Measurements from ENCODE around the gene CAMTA1.
A peak's percentile ranks its signal among the peaks of the same experiment; 100 is the strongest.

The CAMTA1 gene

GRCh38 chr1:6756457-6756856, 28.8 kb upstream of the CAMTA1 start:
- TF ChIP-seq Cebpa-rat (IDR thresholded peaks at IDR 0.05) = no peak
- Histone ChIP-seq H4K20me1 (no peaks in the 10 kb centered on the region), H3K27ac (no peak overlapping the region), H3K9ac (no peak overlapping the region), H3K27me3 (no peaks in the 10 kb centered on the region), H3K36me3 (no peaks in the 10 kb centered on the region), H3K9me3 (replicated peaks in 1 of 11) (no peaks in the 10 kb centered on the region), H3K4me3 (no peak overlapping the region), H3K4me2 (no peak overlapping the region), H3K4me1 (peaks cover 0 to 12% (median 4%) of the 10 kb centered on the region in 10 experiments; a peak in 10 of 20 replicates)

GRCh38 chr1:6757719-6758435, 27.4 kb upstream of the CAMTA1 start:
- TF ChIP-seq Cebpa-rat (IDR thresholded peaks at IDR 0.05) = no peak
- Histone ChIP-seq H3K9ac (no peak overlapping the region), H3K27ac (no peak overlapping the region), H3K4me1 (no peaks in the 10 kb centered on the region), H4K20me1 (no peaks in the 10 kb centered on the region), H3K4me2 (no peak overlapping the region), H3K27me3 (no peaks in the 10 kb centered on the region), H3K4me3 (no peak overlapping the region), H3K9me3 (replicated peaks in 1 of 11) (no peaks in the 10 kb centered on the region), H3K36me3 (no peaks in the 10 kb centered on the region)

GRCh38 chr1:6761196-6761737, 24.0 kb upstream of the CAMTA1 start:
- Histone ChIP-seq H3K9ac (no peak overlapping the region), H3K4me1 (no peaks in the 10 kb centered on the region), H3K4me2 (no peak overlapping the region), H3K27me3 (no peaks in the 10 kb centered on the region), H3K27ac (no peak overlapping the region), H3K36me3 (no peaks in the 10 kb centered on the region), H3K4me3 (no peak overlapping the region), H3K9me3 (replicated peaks in 1 of 11) (no peaks in the 10 kb centered on the region), H4K20me1 (no peaks in the 10 kb centered on the region)
- no peak for TF ChIP-seq Cebpa-rat (IDR thresholded peaks at IDR 0.05)

GRCh38 chr1:6762060-6762459, 23.2 kb upstream of the CAMTA1 start:
- Histone ChIP-seq H3K4me2 (no peak overlapping the region), H3K27me3 (no peaks in the 10 kb centered on the region), H3K9me3 (replicated peaks in 1 of 11) (no peaks in the 10 kb centered on the region), H3K4me3 (no peak overlapping the region), H3K36me3 (no peaks in the 10 kb centered on the region), H3K27ac (no peak overlapping the region), H4K20me1 (no peaks in the 10 kb centered on the region), H3K4me1 (no peaks in the 10 kb centered on the region), H3K9ac (no peak overlapping the region)
- peak in 4 of 11 experiments; percentile 22 to 72 (median 38); a peak in 3 of 22 replicates for TF ChIP-seq Cebpa-rat (IDR thresholded peaks at IDR 0.05)

- no peaks in the 10 kb centered on the region for H4K20me1 ChIP-seq
- H3K36me3 ChIP-seq = no peaks in the 10 kb centered on the region
- H3K4me1 ChIP-seq = peaks cover 0 to 13% (median 0%) of the 10 kb centered on the region in 10 experiments; a peak in 5 of 20 replicates
- peaks cover 0 to 5% (median 2%) of the 10 kb centered on the region in 11 experiments; a peak in 12 of 22 replicates for H3K9me3 ChIP-seq (replicated peaks in 1 of 11)
- peak overlapping the region in 3 of 11 experiments; percentile 3 to 34 (median 6); a peak in 1 of 22 replicates for H3K4me2 ChIP-seq
- H3K27me3 ChIP-seq = no peaks in the 10 kb centered on the region
- no peak overlapping the region for H3K9ac ChIP-seq
- no peak overlapping the region for H3K27ac ChIP-seq
- H3K4me3 ChIP-seq = no peak overlapping the region
- TF ChIP-seq Cebpa-rat (IDR thresholded peaks at IDR 0.05) = no peak
These were observed 14.4 kb upstream of the CAMTA1 start for GRCh38 chr1:6770751-6771440.

- Histone ChIP-seq H3K27me3 (no peaks in the 10 kb centered on the region), H4K20me1 (no peaks in the 10 kb centered on the region), H3K9me3 (replicated peaks in 1 of 11) (peaks cover 5 to 10% (median 7%) of the 10 kb centered on the region in 11 experiments; a peak in 20 of 22 replicates), H3K4me3 (no peak overlapping the region), H3K4me2 (peak overlapping the region in 3 of 11 experiments; percentile 3 to 34 (median 6); a peak in 1 of 22 replicates), H3K27ac (no peak overlapping the region), H3K36me3 (no peaks in the 10 kb centered on the region; a peak in 1 of 22 replicates), H3K9ac (no peak overlapping the region), H3K4me1 (peaks cover 0 to 13% (median 0%) of the 10 kb centered on the region in 10 experiments; a peak in 5 of 20 replicates)
- no peak for TF ChIP-seq Cebpa-rat (IDR thresholded peaks at IDR 0.05)
These were observed 13.8 kb upstream of the CAMTA1 start for GRCh38 chr1:6771441-6771769.

GRCh38 chr1:6774381-6774780, 10.9 kb upstream of the CAMTA1 start:
- Histone ChIP-seq H4K20me1 (no peaks in the 10 kb centered on the region), H3K36me3 (no peaks in the 10 kb centered on the region; a peak in 1 of 22 replicates), H3K4me2 (no peak overlapping the region), H3K27me3 (no peaks in the 10 kb centered on the region), H3K4me3 (no peak overlapping the region), H3K9me3 (replicated peaks in 1 of 11) (peaks cover 8 to 16% (median 12%) of the 10 kb centered on the region in 11 experiments; a peak in 20 of 22 replicates), H3K27ac (no peak overlapping the region), H3K9ac (no peak overlapping the region), H3K4me1 (peaks cover 0 to 25% (median 15%) of the 10 kb centered on the region in 10 experiments; a peak in 18 of 20 replicates)
- no peak for TF ChIP-seq Cebpa-rat (IDR thresholded peaks at IDR 0.05)

- Histone ChIP-seq H3K4me3 (no peak overlapping the region), H3K4me1 (peaks cover 0 to 25% (median 15%) of the 10 kb centered on the region in 10 experiments; a peak in 18 of 20 replicates), H4K20me1 (no peaks in the 10 kb centered on the region), H3K4me2 (no peak overlapping the region), H3K27ac (no peak overlapping the region), H3K9me3 (replicated peaks in 1 of 11) (peaks cover 8 to 16% (median 12%) of the 10 kb centered on the region in 11 experiments; a peak in 20 of 22 replicates), H3K36me3 (no peaks in the 10 kb centered on the region; a peak in 1 of 22 replicates), H3K27me3 (no peaks in the 10 kb centered on the region), H3K9ac (no peak overlapping the region)
- TF ChIP-seq Cebpa-rat (IDR thresholded peaks at IDR 0.05) = no peak
These were observed 9.8 kb upstream of the CAMTA1 start for GRCh38 chr1:6775261-6776043.

- H4K20me1 ChIP-seq = no peaks in the 10 kb centered on the region
- H3K27me3 ChIP-seq = no peaks in the 10 kb centered on the region
- no peak overlapping the region for H3K27ac ChIP-seq
- H3K9ac ChIP-seq = no peak overlapping the region
- no peak overlapping the region for H3K4me3 ChIP-seq
- no peaks in the 10 kb centered on the region; a peak in 1 of 22 replicates for H3K36me3 ChIP-seq
- H3K4me1 ChIP-seq = peaks cover 0 to 19% (median 13%) of the 10 kb centered on the region in 10 experiments; a peak in 18 of 20 replicates
- H3K4me2 ChIP-seq = no peak overlapping the region
- no peak for TF ChIP-seq Cebpa-rat (IDR thresholded peaks at IDR 0.05)
- H3K9me3 ChIP-seq (replicated peaks in 1 of 11) = peaks cover 8 to 16% (median 12%) of the 10 kb centered on the region in 11 experiments; a peak in 20 of 22 replicates
These were observed 8.9 kb upstream of the CAMTA1 start for GRCh38 chr1:6776389-6776788.

Data from BLaER1 treated with 17β-estradiol and CSF1 and Interleukin-3, amounts not matched to agents 10 nM and 100 nM (cell line).